Superior temporal gyrus (tissue), 1 donor: ENCODE measurements around the gene ISX.
"Not testable (repeated sequence)": the region's sequence is repeated elsewhere in the genome, so short reads cannot be mapped to it uniquely, and the experiment has no call there.

Experiments
- DNase-seq: peaks from one replicate; pipeline ENCODE4 v3.0.0-alpha.2; 2016; ENCODE audit errors: extremely low spot score

ISX gene

GRCh38 chr22:35065796-35066218, at the start of gene ISX:
TSS of gene ISX (plus strand) at chr22:35066158. CDS start at chr22:35067088, 930 bp downstream.
- DNase-seq = no peak

- no peak for DNase-seq
Measured at GRCh38 chr22:35016909-35017308, 49.0 kb upstream of the ISX start.

GRCh38 chr22:35018995-35019394, 47.0 kb upstream of the ISX start:
- no peak for DNase-seq

- no peak for DNase-seq
Measured at GRCh38 chr22:35020517-35020916, 45.4 kb upstream of the ISX start.

- DNase-seq = no peak
Measured at GRCh38 chr22:35021161-35021560, 44.8 kb upstream of the ISX start.

- DNase-seq = no peak
Measured at GRCh38 chr22:35022291-35022690, 43.7 kb upstream of the ISX start.

- peak; percentile 78 for DNase-seq
Measured at GRCh38 chr22:35023692-35024363, 42.1 kb upstream of the ISX start.

- no peak for DNase-seq
Measured at GRCh38 chr22:35024364-35024692, 41.6 kb upstream of the ISX start.

- DNase-seq = not testable (repeated sequence)
Measured at GRCh38 chr22:35030112-35030511, 35.8 kb upstream of the ISX start.

- DNase-seq = no peak
Measured at GRCh38 chr22:35032571-35032970, 33.4 kb upstream of the ISX start.

- no peak for DNase-seq
Measured at GRCh38 chr22:35033635-35034296, 32.2 kb upstream of the ISX start.

- no peak for DNase-seq
Measured at GRCh38 chr22:35034963-35035362, 31.0 kb upstream of the ISX start.

GRCh38 chr22:35037089-35037488, 28.9 kb upstream of the ISX start:
- peak; percentile 42 for DNase-seq

- DNase-seq = no peak
Measured at GRCh38 chr22:35039625-35040024, 26.3 kb upstream of the ISX start.

GRCh38 chr22:35043252-35043933, 22.6 kb upstream of the ISX start:
- no peak for DNase-seq

GRCh38 chr22:35043934-35044319, 22.0 kb upstream of the ISX start:
- no peak for DNase-seq

- no peak for DNase-seq
Measured at GRCh38 chr22:35044607-35045390, 21.2 kb upstream of the ISX start.

GRCh38 chr22:35045451-35045850, 20.5 kb upstream of the ISX start:
- no peak for DNase-seq

GRCh38 chr22:35046744-35047462, 19.1 kb upstream of the ISX start:
- no peak for DNase-seq

GRCh38 chr22:35050038-35050437, 15.9 kb upstream of the ISX start:
- not testable (repeated sequence) for DNase-seq

GRCh38 chr22:35051013-35051535, 14.9 kb upstream of the ISX start:
- no peak for DNase-seq
